Stimulated activated CD4-positive, alpha-beta T cell treated with anti-CD3 and anti-CD28 coated beads, Interleukin-12 subunit alpha, Interleukin-12 subunit beta, amount 100 ng/mL, for 48 hours (primary cell): ENCODE results near the gene HYDIN.
"Not testable (repeated sequence)": the region's sequence is repeated elsewhere in the genome, so short reads cannot be mapped to it uniquely, and the experiment has no call there.

Experiments
- DNase-seq, 3 donors: peaks; one replicate each; pipeline ENCODE4 v3.0.0-alpha.2; 2020; ENCODE audit warnings: low read depth in 2 of 3, low spot score in 1 of 3

The HYDIN gene

DNA sequence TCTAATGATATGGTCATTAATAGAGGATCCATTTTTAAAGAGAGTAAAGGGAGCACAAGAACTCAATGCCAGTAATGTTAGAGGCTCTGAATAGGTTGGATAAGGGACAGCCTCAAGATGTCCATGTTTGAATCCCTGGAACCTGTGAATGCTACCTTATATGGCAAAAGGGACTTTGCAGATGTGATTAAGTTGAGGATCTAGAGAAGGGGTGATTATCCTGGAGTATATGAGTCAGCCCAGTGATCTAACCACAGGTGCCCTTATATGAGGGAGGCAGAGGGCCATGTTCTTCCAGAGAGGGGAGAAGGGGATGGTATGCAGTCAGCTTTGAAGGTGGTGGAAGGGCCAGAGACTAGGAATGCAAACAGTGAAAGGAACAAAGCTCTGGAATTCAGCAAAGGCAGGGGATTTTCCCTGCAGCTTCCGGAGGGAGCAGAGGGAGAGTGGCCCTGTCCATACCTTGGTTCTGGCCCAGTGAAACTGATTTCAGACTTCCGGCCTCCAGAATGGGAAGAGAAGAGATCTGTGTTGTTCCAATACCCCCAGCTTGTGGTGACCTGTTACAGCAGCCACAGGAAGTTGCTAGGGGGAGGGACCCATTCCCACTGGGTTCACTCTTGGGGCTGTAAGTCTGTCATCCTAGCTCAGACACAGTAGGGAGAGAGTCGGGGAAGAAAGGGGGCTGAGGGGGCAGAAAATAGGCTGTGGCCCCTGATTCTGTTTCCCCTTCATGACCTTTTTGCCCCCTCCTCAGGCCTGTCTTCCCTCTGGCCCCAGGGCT lies 220.9 kb downstream of the HYDIN start:
- DNase-seq: not testable (repeated sequence)

- DNase-seq: not testable (repeated sequence)
These were observed 224.0 kb downstream of the HYDIN start for GRCh38 chr16:71006516-71006915.

DNA sequence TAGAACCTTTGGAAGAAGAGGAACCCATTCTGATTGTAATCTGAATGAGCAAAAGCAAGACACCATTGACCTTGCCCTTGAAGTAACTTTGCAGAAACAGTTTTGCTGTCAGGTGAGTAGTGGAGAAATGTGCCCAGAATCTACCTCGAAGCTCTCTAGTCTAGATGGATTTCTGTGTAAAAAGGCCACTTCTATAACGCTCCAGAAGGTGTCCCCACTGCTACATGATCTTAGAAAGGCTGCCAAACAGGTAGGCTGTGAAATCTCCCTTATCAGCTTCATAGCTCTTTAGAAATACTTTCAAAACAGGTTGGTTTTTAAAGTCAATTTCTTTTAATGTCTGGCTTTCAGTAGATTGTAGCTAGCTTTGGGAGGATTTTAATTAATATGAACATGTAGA lies 230.8 kb downstream of the HYDIN start:
- peak in 1 of 3 donors; percentile 0 for DNase-seq

GRCh38 chr16:70995799-70996198 lies 234.7 kb downstream of the HYDIN start:
- DNase-seq: not testable (repeated sequence)

DNA sequence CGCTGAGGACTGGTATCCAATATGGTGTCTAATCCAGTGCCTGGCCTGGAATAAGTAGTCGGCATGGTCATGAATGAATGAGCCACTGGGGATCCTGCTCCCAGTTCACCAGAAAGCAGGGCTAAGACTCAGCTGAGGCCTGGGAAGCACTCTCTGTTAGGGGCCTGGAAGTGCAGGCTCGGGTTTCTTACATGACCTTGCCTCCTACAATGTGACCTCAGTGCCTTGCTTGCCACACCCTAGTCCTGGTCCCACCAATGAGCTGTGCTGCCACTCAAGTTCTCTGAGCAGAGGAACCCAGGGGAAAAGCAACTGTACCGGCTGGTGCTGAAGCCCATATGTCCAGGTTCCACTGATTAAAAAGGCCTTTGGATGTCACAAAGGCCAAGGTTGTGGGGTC lies 238.0 kb downstream of the HYDIN start:
- not testable (repeated sequence) for DNase-seq

GRCh38 chr16:70987019-70987715 lies 243.4 kb downstream of the HYDIN start:
- not testable (repeated sequence) for DNase-seq

DNA sequence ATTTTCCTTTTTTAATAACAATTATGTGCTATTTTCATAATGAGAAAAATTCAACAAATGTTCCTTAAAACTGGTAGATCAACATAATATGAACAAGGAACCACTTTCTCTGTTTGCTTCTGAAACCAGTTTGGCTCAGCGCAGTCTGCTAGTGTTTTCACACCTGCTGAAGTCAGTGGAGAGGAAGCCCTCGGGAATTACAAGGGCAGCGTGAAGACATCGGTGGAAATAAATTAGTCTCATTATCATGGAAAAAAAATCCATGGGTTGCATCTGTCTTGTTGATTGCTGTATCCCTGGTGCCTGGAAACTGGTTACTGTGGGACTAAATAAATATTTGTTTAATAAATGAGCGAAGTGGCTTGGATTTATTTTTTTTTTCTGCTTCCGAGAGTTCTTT lies 245.8 kb downstream of the HYDIN start:
- not testable (repeated sequence) for DNase-seq

DNA sequence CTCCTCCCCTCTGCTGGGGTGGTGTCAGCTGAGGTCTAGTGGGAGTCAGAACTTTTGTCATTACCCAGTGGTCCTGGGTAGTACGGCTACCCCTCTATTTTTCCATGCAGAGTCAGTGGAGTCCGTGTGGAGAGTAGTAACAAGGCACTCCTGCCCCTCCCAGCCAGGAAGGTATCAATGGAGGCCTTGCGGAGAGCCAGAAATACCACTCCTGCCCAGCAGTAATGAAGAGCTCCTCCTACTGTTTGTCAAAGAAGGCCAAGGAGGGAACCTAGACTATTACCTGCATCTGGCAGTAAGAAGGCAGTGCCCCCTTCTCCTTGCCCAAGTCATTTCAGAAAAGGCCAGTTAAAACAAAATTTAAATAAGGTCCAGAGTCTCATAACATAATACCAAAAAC lies 262.2 kb downstream of the HYDIN start:
- DNase-seq: not testable (repeated sequence)

- not testable (repeated sequence) for DNase-seq
These were observed 270.4 kb downstream of the HYDIN start for GRCh38 chr16:70960169-70960568.

DNA sequence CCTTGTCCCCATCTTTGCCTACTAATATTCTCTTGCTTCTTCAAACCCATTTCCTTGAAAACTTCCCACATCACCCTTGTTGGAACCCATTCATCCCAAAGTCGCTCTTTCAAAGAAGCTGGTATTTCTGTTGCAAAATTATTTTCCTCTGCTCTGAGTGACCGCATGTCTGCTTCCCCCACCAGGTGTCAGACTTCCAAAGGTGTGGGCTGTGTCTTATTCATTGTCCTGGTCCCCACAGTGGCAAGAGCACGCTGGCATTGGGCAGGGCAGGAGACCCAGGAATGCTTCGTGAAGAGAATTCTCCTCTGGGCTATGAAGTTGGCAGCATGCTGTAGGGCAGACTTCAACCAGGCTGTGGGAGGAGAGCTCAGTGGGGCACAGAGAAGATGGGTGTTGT lies 275.6 kb downstream of the HYDIN start:
- DNase-seq: not testable (repeated sequence)

GRCh38 chr16:70953824-70954223 lies 276.7 kb downstream of the HYDIN start:
- not testable (repeated sequence) for DNase-seq

DNA sequence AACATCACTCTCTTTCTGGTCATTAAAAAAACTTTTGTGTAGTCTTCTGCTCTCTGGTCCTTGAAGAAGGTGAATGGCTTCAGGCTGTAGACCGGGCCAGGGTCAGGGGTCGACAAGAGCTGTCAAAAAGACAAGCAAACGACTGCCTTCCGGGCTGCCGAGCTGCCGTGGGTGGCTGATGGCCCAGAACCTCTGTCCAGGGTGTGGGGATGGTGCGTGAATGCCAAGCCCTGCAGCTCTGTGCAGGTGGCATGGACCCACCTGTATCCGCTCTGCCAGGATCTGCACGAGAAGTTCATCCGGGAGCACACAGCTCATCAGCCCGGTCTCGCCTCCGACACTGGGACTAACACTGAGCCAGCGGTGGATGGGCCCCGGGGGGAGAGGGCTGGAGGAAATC lies 287.0 kb downstream of the HYDIN start:
- DNase-seq: not testable (repeated sequence)

DNA sequence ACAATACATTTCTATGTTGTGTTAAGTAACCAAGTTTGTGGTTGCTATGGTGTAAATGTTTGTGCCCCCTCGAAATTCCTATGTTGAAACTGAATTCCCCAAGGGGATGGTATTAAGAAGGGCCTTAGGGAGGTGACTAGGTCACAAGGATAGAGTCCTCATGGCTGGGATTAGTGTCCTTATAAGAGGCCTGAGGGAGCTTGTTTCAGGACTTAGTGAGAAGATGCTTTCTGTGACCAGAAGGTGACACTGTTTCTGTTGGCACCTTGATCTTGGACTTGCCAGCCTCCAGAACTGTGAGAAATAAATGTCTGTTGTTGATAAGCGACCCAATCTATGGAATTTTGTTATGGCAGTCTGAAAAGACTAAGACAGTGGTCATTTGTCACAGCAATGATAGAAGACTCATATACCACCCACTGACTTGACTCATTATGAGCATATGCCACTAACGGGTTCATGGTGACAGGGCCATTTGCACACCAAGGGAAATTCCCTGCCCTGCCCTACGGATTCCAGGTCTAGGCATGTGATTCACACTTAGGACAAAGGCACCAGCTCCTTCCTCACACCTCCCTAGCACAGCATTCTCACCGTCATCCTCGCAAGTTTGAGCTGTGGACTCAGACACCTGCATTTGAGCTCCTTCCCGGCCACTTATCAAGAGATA lies 290.7 kb downstream of the HYDIN start:
- DNase-seq: not testable (repeated sequence)

DNA sequence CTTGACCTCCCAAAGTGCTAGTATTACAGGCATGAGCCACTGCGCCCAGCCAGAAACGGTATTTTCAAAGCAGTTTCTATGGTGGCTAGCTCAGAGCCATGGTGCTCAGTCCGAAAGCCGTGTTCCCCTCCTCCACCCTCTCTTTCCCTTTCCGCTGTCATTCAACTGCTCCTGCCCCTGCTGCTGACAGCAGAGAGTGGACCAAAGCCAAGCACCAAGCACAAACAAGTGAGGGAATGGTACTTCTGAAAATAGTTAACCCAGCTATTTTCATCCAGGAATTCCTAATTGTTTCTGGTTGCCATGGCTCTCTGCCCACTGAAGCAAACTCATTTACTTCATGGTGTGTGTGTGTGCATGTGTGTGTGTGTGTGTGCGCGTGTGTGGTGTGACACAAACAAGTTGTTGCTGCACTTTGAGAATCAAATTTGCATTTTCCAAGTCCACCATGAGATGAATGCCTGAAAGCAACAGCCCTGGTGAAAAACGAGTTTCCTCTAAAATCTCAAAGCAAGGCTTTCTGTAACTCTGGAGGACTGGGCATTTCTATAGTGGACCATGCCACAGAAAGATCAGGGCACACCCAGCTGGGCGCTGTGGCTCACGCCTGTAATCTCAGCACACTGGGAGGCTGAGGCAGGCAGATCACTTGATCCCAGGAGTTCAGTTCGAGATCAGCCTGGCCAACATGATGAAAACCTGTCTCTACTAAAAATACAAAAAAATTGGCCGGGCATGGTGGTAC lies 293.6 kb downstream of the HYDIN start:
- not testable (repeated sequence) for DNase-seq

DNA sequence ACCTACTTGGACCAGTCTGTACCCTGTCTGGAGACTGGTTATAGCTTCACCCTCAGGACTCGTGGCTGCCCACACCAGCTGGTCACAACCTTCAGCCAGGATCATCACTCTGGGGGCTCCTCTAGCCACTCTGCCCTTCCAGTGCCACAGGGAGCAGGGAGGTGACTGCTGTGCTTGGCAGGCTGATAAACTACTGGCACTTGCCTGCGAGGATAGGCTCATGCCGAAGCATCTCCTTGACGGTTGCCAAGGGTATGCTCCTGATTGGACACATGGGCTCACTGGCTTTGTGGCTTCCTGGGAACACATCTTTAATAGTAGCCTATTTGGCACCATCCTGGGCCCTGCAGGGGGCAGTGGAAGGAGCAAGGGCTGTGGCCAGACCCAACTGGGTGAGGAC lies 295.2 kb downstream of the HYDIN start:
- DNase-seq: not testable (repeated sequence)

- not testable (repeated sequence) for DNase-seq
These were observed 296.8 kb downstream of the HYDIN start for GRCh38 chr16:70933746-70934145.

DNA sequence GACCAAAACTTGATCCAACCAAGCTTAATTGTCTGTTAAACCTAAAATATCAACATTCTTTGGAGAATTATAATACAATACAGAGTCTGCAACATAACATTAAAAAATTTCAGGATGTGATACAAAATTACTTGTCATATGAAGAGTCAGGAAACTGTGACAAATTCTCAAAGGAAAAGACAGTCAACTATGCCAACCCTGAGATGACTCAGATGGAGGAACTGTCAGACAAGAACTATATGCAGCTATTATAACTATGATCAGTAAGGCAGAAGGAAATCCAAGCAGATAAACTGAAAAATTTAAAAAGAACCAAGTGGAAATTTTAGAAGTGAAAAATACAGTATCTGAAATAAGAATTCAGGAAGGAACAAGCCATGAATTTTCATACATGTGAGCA lies 299.8 kb downstream of the HYDIN start:
- not testable (repeated sequence) for DNase-seq

DNA sequence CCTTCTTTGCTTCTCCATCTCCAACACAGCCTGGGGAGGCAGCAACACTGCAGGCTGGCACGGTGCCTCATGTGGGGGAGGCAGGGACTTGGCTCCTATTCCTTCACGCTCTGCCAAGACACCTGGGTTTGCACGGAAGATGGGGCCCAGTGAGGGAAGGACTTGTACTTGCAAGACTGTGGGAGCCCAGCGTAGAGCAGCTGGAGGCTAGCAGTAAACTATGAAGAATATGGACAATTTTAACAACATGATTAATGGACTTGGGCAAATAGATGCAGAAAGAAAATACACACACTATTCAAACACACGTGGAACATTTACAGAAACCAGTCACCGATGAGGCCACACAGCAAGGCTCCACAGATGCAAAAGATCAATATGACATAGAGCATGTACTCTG lies 308.4 kb downstream of the HYDIN start:
- DNase-seq: not testable (repeated sequence)

GRCh38 chr16:70920661-70921060 lies 309.9 kb downstream of the HYDIN start:
- not testable (repeated sequence) for DNase-seq

DNA sequence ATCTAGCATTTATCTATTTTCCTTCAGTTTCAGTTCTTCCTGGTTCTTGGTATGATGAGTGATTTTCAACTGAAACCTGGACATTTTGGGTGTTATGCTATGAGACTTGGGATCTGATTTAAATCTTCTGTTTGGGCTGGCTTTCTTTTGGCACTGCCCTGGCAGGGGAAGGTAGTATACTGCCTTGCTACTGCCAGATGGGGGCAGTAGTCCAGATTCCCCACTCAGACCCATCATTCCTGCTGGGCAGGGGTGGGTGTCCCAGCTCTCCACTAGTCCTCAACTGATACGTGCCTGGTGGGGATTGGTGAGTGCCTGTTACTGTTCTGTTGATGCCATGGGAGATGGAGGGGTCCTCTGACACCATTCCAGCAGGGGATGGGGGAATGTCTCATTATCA lies 342.3 kb downstream of the HYDIN start:
- DNase-seq: not testable (repeated sequence)

DNA sequence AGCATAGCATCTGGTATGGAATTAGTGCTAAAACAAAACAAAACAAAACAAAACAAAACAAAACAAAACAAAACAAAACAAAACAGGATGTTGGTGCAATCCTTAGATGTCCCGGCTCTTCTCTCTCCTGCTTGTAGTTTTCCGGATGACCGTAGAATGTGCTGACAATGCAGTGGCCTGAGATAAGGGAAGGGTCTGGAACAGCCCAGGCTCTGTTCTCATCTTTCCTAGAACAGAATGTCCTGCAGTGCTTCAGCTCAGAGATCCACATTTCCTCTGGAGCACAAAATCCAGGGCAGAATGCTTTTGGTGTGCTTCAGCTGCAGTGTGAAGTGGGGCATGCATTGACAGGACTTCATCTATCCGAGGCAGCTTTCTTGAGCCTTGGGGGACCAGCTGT lies 345.9 kb downstream of the HYDIN start:
- DNase-seq: not testable (repeated sequence)
